HG03469 (cell line): Measurements from ENCODE around the gene USP2.

Source experiments
- ATAC-seq: cut with Tn5 transposase; IDR thresholded peaks from one replicate; pipeline ENCODE4 v1.9.1; 2021; ENCODE audit warnings: mild to moderate bottlenecking, moderate library complexity, moderate number of reproducible peaks; ENCODE audit not compliant: unreplicated experiment

Gene USP2

DNA sequence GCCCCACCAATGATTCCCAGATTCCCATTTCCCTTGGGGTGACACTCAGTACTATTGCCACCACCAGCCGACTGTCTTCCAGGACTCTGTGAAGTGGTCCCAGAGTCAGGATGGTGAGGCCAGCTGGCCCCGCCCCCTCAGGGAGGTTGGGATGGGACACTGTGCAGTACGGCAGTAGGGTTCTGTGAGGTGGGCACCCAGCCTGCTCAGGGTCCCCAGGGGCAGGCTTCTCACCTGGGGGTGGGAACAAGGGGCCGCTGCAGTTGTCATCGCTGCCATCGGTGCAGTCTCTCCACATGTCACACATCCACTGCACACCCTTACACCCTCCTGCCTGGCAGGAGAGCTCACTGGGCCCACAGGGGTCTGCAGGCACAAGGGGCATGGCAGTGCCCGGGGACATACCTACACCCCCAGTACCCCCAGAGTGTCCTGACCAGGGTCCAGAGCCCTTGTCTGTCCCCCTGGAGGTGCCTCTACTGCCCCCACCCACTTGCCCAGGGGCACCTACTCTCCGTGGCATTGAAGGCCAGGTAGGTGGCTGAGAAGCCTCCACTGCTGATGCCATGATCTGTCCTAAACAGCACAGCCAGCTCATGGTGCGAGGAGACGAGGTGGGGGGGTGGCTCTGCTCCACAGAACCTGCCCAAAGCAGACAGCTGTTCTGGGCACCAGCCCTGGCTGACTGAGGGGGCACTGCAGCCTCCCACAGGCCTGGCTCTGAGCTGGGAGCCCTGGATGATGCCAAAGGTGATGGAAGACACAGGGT is 38.9 kb downstream of the USP2 start:
- ATAC-seq, result no peak

DNA sequence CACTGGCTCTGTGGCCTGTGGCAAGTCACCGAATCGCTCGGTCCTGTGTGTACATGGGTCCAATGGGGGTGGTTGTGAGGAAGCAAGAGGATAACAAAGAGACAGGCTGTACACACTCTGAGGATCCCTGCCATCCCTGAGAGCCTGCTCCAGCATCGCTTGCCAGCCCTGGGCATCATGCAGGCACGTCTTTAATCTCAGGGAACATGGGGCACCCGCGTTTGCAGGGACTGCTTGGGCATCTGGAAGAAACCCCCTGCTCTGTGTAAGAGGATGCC is 39.5 kb downstream of the USP2 start:
- no peak for ATAC-seq

DNA sequence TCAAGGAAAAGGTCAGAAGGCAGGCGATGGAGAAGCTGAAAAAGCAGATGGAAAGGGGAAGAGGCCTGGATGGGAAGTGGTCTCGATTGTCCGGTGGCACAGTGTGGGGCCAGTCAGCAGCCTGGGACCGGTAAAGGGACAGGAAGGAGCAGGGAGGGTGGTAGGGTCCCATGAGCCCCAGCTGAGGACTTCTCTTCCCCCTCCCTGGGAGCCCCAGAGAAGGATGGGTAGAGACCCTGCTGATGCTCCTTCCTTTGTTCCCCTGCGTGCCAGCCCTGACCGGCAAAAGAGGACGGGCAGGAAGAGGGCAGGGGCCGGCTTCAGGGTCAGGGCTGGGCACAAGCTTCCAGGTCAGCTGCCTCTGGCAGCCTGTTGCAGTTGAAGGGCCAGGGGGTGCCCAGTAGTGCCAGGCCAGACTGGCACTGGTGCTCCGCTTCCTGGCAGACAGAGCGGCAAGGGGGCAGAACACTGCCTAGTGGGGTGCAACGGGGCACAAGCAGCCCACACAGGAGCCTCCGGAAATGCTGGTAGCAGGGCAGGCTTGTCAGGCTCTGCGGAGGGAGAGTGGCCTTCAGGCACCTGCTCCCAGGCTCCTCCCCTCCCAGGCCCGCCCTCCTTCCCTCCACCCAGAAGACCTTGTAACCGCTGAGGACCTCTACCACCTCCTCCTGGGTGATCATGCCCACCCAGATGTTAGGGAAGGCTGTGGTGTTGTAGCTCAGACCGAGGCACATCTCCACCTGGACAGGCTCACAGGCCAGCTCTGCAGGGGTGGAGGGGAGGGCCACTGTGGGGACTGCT is 40.1 kb downstream of the USP2 start:
- ATAC-seq, result no peak

DNA sequence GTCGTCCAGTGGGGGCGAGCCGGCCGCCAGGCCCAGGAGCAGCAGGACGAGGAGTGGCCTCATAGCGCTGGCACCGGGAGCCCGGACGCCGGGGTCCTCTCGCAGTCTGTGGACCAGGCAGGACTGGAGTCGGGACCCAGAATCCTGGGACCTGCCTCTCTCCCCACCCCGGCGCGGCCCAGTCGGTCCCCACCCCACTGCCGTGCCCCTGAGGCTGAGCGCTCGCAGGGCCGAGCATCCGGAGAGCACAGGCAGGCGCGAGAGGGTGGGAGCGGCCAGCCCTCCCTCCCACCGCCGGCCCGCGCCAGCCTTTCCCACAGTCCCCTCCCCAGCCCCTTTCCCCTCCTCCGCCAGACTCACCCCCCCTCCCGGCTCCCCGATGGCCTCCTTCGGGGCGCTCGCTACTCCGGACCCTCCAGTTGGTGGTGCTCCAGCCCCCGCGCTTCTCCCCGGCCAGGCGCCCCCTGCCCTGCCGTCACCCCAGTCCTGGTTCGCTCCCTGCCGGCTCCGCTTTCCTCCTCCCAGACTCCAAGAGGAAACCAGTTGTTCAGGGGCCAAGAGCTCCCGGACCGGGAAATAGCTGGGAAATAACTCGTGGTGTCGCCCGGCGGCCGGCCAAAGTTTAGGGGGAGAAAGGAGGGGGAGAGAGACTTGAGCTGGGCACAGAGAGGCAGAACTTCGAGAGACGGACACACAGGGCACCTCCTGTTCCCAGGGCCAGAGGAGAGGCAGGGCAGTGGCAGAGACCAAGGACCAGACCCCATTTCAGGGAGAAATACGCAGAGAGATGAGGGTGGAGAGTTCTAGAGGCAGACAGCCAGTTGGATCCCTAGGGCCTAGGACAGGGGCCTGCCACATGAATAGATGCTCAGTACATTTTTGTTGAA is 40.9 kb downstream of the USP2 start, which contains the start of gene C1QTNF5:
Gene C1QTNF5, minus strand, starts transcription at position 549 of the 887 bp plus-strand sequence. Its CDS starts 486 bp downstream, at position 63.
- no peak for ATAC-seq

DNA sequence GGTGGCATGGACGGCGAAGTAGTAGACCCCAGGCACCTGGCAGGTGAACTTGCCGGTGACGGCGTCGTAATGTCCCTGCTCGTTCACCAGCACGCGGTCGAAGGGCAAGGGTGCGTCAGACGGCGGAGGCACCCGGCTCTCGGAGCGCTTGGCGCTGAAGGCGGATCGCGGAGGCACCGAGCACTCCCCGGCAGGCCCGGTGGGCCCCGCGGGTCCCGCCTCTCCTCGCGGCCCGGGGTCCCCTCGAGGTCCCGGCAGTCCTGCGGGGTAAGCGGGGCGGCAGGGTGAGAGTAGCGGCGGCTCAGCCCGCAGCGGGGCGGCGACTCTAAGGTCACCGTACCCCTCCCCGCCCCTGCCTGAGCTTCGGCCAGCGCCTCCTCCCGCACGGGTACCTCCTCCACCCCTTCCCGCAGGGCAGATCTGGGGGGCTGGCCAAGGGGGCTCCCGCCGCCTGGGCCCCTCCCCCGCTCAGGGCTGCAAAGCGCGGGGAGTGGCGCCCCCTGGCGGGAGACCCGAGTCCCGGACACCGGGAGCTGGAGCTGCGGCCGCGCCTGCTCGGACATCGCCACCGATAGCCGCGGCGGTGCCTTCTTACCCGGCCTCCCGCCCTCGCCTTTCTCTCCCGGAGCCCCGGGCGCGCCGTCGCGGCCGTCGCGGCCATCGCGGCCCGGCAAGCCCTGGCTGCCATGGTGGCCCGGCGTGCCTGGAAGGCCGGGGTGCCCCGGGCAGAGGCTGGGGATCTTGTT is 41.7 kb downstream of the USP2 start:
- ATAC-seq, result no peak

DNA sequence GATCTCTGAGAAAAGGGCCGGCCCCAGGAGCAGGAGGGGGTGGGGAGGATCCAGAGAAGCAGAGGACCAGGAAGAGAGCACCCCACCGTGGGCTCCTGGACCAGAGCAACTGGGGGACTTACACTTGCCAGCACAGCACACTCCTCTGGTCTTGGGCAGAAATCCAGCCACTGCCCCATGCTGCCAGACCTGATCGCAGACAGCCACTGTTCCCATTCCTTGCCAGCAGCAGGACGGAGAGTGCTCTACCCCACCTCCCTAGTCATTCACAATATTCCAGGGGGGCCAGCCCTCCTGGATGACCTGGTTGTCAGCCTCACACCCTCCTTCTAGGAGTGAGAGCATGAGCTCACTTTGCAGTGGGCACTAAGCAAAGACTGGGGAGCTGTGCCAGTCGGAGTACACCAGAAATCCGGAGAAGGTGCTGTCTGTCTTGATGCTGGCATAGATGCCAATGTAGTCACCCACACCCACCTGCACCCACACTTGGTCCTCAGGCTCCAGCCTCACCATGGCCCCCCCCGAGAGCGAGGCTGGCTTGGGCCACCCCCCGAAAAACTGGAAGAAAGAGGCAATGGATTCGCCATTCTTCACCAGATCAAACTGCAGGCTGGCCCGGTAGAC is 42.4 kb downstream of the USP2 start:
- ATAC-seq, result no peak

DNA sequence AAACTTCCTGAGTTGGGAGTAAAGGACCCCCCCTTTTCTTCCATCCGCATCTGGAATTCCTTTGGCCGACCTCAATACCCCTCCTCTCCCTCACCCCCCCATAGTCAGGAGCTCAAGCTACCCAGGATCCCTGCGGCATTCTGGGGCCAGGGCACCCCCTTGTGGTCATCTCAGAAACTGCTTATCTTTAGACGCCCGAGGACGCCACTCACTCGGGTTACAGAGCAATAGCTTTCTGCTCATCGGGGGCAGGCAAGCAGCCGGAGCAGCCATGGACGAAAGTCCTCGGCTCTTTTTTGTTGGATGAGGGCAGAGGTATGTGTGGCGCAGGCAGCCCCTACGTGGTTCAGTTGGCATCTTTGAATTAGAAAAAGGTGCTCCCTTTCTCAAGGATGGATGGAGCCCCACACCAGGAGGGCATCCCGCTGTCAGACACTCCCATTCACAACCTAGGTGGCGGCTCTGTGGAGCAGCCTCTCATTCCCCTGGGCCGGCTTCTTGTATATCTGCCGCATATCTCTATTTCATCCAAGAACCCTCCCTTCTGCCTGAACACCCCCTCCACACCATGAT is 43.1 kb downstream of the USP2 start:
- no peak for ATAC-seq

DNA sequence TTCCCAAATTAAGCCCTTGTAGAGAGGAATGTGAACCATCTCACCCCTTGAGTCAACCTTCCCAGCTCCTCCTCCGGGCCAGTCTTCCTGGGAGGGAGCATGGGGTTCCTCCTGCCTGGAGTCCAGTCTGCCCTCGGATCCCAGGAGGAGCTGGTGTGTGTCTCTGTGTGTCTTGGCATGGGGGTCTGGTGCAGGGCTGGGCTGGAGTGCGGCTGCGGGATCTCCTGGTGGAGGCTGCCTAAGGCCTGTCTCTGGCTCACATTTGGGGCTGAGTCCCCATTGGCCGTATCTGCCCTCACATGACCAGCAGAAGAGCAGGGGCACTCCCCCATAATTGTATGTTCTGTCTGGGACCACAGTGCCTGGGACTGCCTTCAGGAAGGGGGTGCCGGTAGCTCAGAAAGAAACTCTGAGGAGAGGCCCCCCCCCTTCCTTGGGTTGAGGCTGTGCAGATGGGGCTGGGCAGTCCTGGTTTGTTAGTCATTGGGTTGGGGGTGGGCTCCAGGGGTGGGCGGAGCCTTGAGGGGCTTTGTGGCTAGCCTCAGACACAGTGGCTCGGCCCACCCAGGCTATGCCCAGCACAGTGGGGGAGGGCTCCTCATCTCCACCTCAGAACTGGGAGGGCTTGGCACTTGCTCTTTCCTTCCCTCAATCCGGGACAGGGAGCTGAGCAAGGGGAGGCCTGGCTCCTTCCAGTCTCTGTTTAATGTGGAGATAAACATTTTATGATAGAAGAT is 43.7 kb downstream of the USP2 start:
- no peak for ATAC-seq

DNA sequence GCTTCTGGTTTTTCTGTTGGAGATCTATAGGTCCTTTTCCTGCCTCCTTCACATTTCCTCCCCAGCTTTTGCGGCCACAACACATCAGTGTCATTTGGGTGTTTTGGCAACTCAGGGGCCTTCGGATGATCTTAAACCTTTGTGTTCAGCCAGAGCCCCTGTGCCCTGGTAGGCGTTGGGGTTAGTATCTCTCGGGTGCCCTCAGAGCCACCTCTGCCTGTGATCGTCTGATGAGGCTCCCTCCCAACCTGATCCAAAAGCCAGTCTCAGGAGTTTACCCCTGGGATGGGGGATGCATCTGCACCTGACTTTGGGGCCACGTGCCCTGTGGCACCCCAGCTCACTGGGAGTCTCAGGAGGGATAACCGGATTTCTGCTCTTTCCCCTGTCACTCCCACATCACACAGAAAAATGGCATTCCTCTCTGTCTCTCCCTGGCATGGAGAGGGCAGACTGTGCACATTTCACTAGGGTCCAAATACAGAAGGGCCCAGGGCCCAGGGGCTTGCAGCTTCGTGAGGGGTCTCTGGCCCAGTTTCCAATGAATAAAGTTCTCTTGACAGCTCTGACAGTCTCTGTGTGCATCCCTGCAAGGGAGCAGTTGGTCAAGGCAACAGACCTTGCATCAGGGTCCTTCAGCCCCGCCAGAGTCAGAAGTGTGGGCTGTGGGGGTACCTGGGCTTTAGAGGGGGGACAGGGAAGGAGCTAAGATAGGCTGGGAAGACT is 44.6 kb downstream of the USP2 start:
- ATAC-seq, result no peak

DNA sequence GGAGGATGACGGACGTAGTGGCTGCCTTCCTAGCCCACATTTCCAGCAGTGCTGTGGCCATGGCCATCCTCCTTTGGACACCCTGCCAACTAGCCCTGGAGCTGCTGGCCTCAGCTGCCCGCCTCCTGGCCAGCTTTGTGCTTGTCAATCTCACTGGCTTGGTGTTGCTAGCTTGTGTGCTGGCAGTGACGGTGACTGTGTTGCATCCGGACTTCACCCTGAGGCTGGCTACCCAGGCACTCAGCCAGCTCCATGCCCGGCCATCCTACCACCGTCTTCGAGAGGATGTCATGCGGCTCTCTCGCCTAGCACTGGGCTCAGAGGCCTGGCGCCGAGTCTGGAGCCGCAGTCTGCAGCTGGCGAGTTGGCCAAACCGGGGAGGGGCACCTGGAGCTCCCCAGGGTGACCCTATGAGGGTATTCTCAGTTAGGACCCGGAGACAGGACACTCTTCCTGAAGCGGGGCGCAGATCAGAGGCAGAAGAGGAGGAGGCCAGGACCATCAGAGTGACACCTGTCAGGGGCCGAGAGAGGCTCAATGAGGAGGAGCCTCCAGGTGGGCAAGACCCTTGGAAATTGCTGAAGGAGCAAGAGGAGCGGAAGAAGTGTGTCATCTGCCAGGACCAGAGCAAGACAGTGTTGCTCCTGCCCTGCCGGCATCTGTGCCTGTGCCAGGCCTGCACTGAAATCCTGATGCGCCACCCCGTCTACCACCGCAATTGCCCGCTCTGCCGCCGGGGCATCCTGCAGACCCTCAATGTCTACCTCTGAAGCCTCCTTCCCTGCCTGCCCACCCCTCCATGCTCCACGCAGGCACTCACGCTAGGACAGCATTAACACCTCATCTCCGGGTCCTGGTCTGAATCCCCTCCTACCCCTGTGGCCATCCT is 45.6 kb downstream of the USP2 start:
- no peak for ATAC-seq

DNA sequence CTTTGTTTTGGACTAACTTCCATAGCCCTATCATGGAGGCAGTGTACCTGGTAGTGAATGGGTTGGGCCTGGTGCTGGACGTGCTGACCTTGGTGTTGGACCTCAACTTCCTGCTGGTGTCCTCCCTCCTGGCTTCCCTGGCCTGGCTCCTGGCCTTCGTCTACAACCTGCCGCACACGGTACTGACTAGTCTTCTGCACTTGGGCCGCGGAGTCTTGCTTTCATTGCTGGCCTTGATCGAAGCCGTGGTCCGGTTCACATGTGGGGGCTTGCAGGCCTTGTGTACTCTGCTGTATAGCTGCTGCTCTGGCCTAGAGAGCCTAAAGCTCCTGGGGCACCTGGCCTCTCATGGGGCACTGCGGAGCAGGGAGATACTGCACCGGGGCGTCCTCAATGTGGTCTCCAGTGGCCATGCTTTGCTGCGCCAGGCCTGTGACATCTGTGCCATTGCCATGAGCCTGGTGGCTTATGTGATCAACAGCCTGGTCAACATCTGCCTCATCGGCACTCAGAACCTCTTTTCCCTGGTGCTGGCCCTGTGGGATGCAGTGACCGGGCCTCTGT is 46.3 kb downstream of the USP2 start:
- ATAC-seq, result no peak

DNA sequence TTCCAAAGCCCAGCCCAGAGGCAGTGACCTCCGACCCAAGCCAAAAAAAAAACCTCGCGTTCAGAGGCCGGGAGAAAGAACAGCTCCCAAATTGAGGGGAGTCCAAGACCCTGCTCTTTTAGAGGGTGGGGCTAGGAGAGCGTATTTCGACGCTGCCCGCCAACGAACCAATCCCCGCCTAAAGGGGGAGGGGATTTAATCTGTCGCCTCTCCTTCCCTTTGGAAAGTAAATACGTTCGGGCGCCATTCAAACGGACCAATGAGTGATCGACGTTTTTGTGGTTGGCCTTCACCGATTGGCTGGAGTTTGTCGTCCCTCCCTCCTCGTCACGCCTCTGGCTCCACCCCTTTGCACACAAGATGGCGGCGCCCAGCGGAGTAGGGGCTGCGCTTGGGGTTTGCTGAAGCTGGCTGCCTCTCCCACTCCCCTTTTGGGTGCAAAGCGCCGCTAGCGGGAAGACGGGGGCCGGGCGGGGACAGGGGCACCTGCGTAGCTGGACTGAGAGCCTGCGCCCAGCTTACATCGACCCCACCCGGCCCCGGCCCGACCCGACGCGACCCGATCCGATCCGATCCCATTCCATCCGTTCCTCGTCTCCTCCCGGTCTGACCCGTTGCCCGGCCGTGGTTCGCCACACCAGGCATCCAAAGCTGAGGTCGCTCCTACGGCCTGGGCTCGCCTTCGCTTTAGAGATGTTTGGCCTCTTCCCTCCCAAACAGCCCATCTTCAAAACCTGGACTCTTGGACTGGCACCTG is 47.1 kb downstream of the USP2 start, which contains the start of gene RNF26:
Gene RNF26, plus strand, starts transcription at position 354 of the 757 bp plus-strand sequence. CDS start 596 bp downstream, outside the sequence.
- ATAC-seq, result peak; percentile 89

DNA sequence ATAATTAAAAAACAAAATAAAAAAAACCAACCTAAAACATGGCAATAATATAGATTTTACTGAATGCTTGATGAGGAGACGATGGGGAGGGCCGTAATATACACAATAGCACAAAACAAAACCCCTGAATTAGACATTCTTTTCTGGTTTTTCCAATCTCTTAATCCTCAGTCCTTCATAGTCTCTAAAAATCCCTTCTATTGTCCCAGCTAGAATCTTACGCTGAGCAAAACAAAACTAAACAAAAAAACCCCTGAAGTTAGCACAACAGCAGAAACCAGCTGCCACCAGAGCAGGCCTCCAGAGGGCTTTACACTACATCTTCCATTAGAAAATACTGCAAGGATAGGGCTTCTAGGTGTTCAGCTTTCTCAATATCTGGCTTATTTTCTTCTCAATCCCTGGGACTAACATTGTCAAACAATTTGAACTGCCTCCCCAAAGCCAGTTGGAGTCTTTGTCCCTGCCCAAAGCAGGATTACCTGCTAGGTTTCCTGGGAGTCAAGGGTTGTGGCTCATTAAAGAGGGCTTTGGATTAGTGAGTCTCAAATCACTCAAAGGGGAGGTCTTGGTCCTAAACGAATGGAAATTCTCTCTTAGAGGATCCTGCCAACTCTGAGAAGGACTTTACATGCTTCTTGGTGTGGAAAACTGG is 49.3 kb downstream of the USP2 start:
- ATAC-seq, result no peak

DNA sequence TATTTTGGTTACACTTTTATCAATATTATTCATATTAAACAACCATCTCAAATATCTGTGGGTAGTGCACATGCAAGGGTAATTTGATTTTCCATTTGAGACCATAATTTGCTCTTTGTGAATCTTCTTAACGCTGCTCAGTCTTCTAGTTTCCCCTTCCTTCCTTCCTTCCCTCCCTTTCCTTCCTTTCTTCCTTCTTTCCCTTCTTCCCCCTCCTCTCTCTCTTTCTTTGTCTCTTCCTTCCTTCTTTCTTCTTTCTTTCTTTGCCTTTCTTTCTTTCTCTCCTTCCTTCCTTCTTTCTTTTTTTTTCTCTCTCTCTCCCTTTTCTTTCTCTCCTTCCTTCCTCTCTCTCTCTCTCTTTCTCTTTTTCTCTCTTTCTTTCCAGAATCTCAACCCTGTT is 51.3 kb downstream of the USP2 start:
- ATAC-seq, result no peak

DNA sequence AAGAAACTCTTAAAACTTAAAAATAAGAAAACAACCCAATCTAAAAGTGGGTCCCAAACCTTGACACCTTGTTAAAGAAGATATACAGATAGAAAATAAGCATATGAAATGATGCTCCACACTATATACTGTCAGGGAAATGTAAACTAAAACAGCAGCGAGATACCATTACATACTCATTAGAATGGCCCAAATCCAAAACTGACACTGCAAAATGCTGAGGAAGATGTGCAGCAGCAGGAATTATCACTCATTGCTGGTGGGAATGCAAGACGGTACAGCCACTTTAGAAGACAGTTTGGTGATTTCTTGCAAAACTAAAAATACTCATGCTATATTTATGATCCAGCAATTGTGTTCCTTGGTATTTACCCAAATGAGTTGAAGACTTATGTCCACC is 52.2 kb downstream of the USP2 start:
- no peak for ATAC-seq

DNA sequence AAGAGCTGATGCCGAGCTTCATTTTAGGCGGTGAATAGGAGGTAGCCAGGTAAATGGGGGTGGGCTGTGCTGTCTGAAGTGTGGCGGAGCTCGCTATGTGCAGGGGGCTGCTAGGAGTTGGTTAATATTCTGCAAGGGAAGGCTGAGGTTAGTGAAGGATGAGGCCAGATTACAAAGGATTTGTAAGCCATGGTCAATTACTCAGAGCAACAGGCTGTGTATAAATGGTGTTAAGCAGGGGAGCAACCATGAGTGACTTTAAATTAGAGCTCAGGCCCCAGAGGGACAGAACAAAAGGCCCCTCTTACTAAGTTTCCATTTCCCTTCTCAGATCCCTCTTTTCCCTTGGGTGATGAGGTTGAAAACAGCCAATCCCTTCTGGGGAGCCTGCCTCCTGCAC is 57.3 kb downstream of the USP2 start:
- no peak for ATAC-seq
